H1 (cell line): Measurements from ENCODE around the gene BCO2. TPM values are rescaled to one million over a fixed set of nuclear protein-coding genes. Genes with fewer than 3 reads are reported as not detected.

Experiments used
- CTCF ChIA-PET: fragments of 300-600 bp; sonication (Branson Sonifier 250); formaldehyde crosslinking; loops from one replicate; lab custom pipeline; 2021; ENCODE audit not compliant: partially characterized antibody; lab: Charles Lee
- POLR2A ChIA-PET: fragments of 300-600 bp; sonication (Branson Sonifier 250); formaldehyde crosslinking; loops from one replicate; lab custom pipeline; 2021; ENCODE audit warnings: inconsistent platforms; ENCODE audit not compliant: partially characterized antibody; lab: Charles Lee
- DNase-seq, 2 experiments: peaks; one replicate each; pipeline versions ENCODE4 v3.0.0 to v3.0.0-alpha.2; 2010 to 2022; ENCODE audit warnings: low spot score in 2 of 2, low read depth in 1 of 2, mixed read lengths in 1 of 2
- FAIRE-seq: peaks from 2 replicates; lab custom pipeline; 2011; peaks lifted over from hg19 to GRCh38; lab: Jason Lieb, UNC
- H2AFZ ChIP-seq: 2 replicates; pipeline ENCODE4 v1.8.1; 2012; ENCODE audit warnings: low read length, inconsistent platforms
- H2AK5ac ChIP-seq: 2 replicates; pipeline ENCODE4 v1.6.1; 2013; ENCODE audit warnings: low read depth, low read length
- H2BK120ac ChIP-seq: replicated peaks from 2 replicates; pipeline ENCODE3; 2013; ENCODE audit warnings: low read depth, low read length, inconsistent platforms
- H2BK12ac ChIP-seq: 2 replicates; pipeline ENCODE4 v1.6.1; 2013; ENCODE audit warnings: low read depth, low read length
- H2BK15ac ChIP-seq: 2 replicates; pipeline ENCODE4 v1.6.1; 2013; ENCODE audit warnings: low read length
- H2BK20ac ChIP-seq: 2 replicates; pipeline ENCODE4 v1.6.1; 2013; ENCODE audit warnings: low read length
- H2BK5ac ChIP-seq: 2 replicates; pipeline ENCODE4 v1.6.1; 2013; ENCODE audit warnings: low read depth, low read length
- H3K14ac ChIP-seq: 2 replicates; pipeline ENCODE4 v1.6.1; 2013; ENCODE audit warnings: inconsistent platforms; ENCODE audit not compliant: insufficient read length
- H3K18ac ChIP-seq: 2 replicates; pipeline ENCODE4 v1.6.1; 2013; ENCODE audit warnings: low read length; ENCODE audit errors: extremely low read depth
- H3K23ac ChIP-seq: 2 replicates; pipeline ENCODE4 v1.6.1; 2013; ENCODE audit warnings: inconsistent platforms; ENCODE audit not compliant: insufficient read length
- H3K23me2 ChIP-seq: 2 replicates; pipeline ENCODE4 v1.6.1; 2013; ENCODE audit warnings: low read depth, low read length
- H3K27ac ChIP-seq: 2 replicates; pipeline ENCODE4 v1.6.1; 2011; ENCODE audit warnings: low read depth, low read length, inconsistent platforms
- H3K27me3 ChIP-seq, 4 experiments: replicated peaks in 1 of 4; 1 replicate in 1 of 4; 2 replicates in 3 of 4; pipeline versions ENCODE4 v1.6.1 to v1.8.1; 2011 to 2013; ENCODE audit warnings: low read length in 3 of 4, mild to moderate bottlenecking in 3 of 4, inconsistent platforms in 2 of 4, mixed read lengths in 2 of 4, moderate library complexity in 1 of 4; ENCODE audit not compliant: control insufficient read depth in 3 of 4, insufficient read depth in 3 of 4; ENCODE audit errors: extremely low read depth in 1 of 4
- H3K36me3 ChIP-seq, 4 experiments: 2 replicates each; pipeline versions ENCODE4 v1.6.1 to v1.8.1; 2011 to 2013; ENCODE audit warnings: mild to moderate bottlenecking in 4 of 4, low read length in 3 of 4, moderate library complexity in 2 of 4, control low read depth in 1 of 4, inconsistent platforms in 1 of 4; ENCODE audit not compliant: insufficient read depth in 4 of 4, control insufficient read depth in 2 of 4
- H3K4ac ChIP-seq: replicated peaks from 2 replicates; pipeline ENCODE3; 2013; ENCODE audit warnings: low read length, low read depth, mixed read lengths, inconsistent platforms; ENCODE audit not compliant: insufficient read length
- H3K4me1 ChIP-seq, 4 experiments: replicated peaks in 1 of 4; 1 replicate in 1 of 4; 2 replicates in 3 of 4; pipeline versions ENCODE4 v1.6.1 to v1.8.1; 2011 to 2013; ENCODE audit warnings: low read length in 3 of 4, inconsistent platforms in 2 of 4, mixed read lengths in 1 of 4; ENCODE audit not compliant: insufficient read depth in 4 of 4, control insufficient read depth in 3 of 4
- H3K4me2 ChIP-seq, 2 experiments: 2 replicates each; pipeline versions ENCODE4 v1.6.1 to v1.8.1; 2011 to 2013; ENCODE audit warnings: low read depth in 2 of 2, low read length in 2 of 2, control low read depth in 1 of 2, inconsistent platforms in 1 of 2, mild to moderate bottlenecking in 1 of 2; ENCODE audit not compliant: insufficient read depth in 1 of 2
- H3K4me3 ChIP-seq, 4 experiments: fragments of 200-600, 300-600 bp in 1 of 4; sonication (generic), shearing (Covaris generic), sonication (Bioruptor Twin) in 1 of 4; 2 replicates each; pipeline versions ENCODE4 v1.5.1 to v1.8.1; 2011 to 2016; ENCODE audit warnings: low read length in 4 of 4, low read depth in 3 of 4, control low read depth in 2 of 4, inconsistent platforms in 2 of 4, mild to moderate bottlenecking in 2 of 4, mixed read lengths in 1 of 4, moderate library complexity in 1 of 4; ENCODE audit not compliant: insufficient read depth in 2 of 4; ENCODE audit errors: extremely low read depth in 1 of 4
- H3K56ac ChIP-seq: replicated peaks from 2 replicates; pipeline ENCODE3; 2013; ENCODE audit warnings: low read depth, mild to moderate bottlenecking, mixed read lengths, low read length, inconsistent platforms; ENCODE audit not compliant: insufficient read length
- H3K79me1 ChIP-seq: 2 replicates; pipeline ENCODE4 v1.6.1; 2013; ENCODE audit warnings: low read depth, low read length, control low read depth
- H3K79me2 ChIP-seq, 2 experiments: 2 replicates each; pipeline versions ENCODE4 v1.6.1 to v1.8.1; 2012 to 2013; ENCODE audit warnings: low read length in 2 of 2, mild to moderate bottlenecking in 2 of 2, inconsistent platforms in 1 of 2; ENCODE audit not compliant: insufficient read depth in 2 of 2, control insufficient read depth in 1 of 2
- H3K9ac ChIP-seq, 4 experiments: replicated peaks in 1 of 4; 1 replicate in 1 of 4; 2 replicates in 3 of 4; pipeline versions ENCODE4 v1.6.1 to v1.8.1; 2011 to 2013; ENCODE audit warnings: low read depth in 3 of 4, low read length in 3 of 4, control low read depth in 2 of 4, mild to moderate bottlenecking in 2 of 4, moderate library complexity in 2 of 4, inconsistent platforms in 1 of 4; ENCODE audit errors: extremely low read depth in 1 of 4
- H3K9me3 ChIP-seq, 2 experiments: 2 replicates each; pipeline versions ENCODE4 v1.6.1 to v1.8.1; 2012 to 2013; ENCODE audit warnings: mild to moderate bottlenecking in 2 of 2, moderate library complexity in 2 of 2, control low read depth in 1 of 2, inconsistent platforms in 1 of 2, low read depth in 1 of 2, low read length in 1 of 2, mixed read lengths in 1 of 2; ENCODE audit not compliant: insufficient read depth in 2 of 2
- H4K20me1 ChIP-seq, 2 experiments: replicated peaks in 1 of 2; 2 replicates each; pipeline versions ENCODE3 to v1.8.1; 2011 to 2013; ENCODE audit warnings: inconsistent platforms in 2 of 2, low read length in 2 of 2, mild to moderate bottlenecking in 1 of 2; ENCODE audit not compliant: insufficient read depth in 2 of 2, control insufficient read depth in 1 of 2
- H4K5ac ChIP-seq: 2 replicates; pipeline ENCODE4 v1.6.1; 2013; ENCODE audit warnings: low read length, low read depth, mixed read lengths, inconsistent platforms; ENCODE audit not compliant: insufficient read length
- H4K8ac ChIP-seq: 2 replicates; pipeline ENCODE4 v1.8.0; 2013; ENCODE audit warnings: mild to moderate bottlenecking, moderate library complexity, low read length, inconsistent platforms; ENCODE audit not compliant: insufficient read depth; ENCODE audit errors: extremely low read depth
- H4K91ac ChIP-seq: replicated peaks from 2 replicates; pipeline ENCODE3; 2013; ENCODE audit warnings: low read length, mixed read lengths, inconsistent platforms; ENCODE audit not compliant: insufficient read length
- CBX5 ChIP-seq: fragments of 300-800, 300-1000 bp; sonication (generic); IDR thresholded peaks from 2 replicates; pipeline ENCODE4 v1.7.1; 2016; ENCODE audit warnings: antibody characterized with exemption, low read length, low read depth
- CTBP2 ChIP-seq: IDR thresholded peaks from 2 replicates; pipeline ENCODE4 v1.7.0; 2011; ENCODE audit warnings: borderline replicate concordance, mild to moderate bottlenecking, moderate library complexity, mixed read lengths, low read length; ENCODE audit not compliant: insufficient read depth, insufficient read length
- GTF2F1 ChIP-seq: IDR thresholded peaks from 2 replicates; pipeline ENCODE4 v1.6.1; 2012; ENCODE audit warnings: low read depth, low read length, improper control_type of control experiment, borderline replicate concordance
- KDM4A ChIP-seq: IDR thresholded peaks from one replicate; pipeline ENCODE4 v1.7.1; 2012; ENCODE audit warnings: low read depth, mild to moderate bottlenecking, moderate library complexity, low read length, inconsistent platforms; ENCODE audit not compliant: severe bottlenecking
- MAFK ChIP-seq: IDR thresholded peaks from 2 replicates; pipeline ENCODE4 v1.6.1; 2012; ENCODE audit warnings: low read depth, mild to moderate bottlenecking, improper control_type of control experiment, low read length
- SP2 ChIP-seq: IDR thresholded peaks from 2 replicates; pipeline ENCODE4 v1.6.1; 2012; ENCODE audit warnings: mild to moderate bottlenecking, low read length, inconsistent platforms
- SRF ChIP-seq: IDR thresholded peaks from 2 replicates; pipeline ENCODE4 v1.6.1; 2011; ENCODE audit warnings: mild to moderate bottlenecking, low read depth, low read length, moderate library complexity
- TCF12 ChIP-seq: IDR thresholded peaks from 2 replicates; pipeline ENCODE4 v1.6.1; 2011; ENCODE audit warnings: low read depth, mild to moderate bottlenecking, low read length
- WGBS, 2 experiments: shearing (Covaris generic) in 1 of 2; methylation state at CpG; one replicate each; pipeline versions ENCODE4 v1.1.6 to v1.1.7; 2013 to 2015; ENCODE audit warnings: low lambda C conversion rate in 2 of 2, mixed read lengths in 2 of 2, inconsistent platforms in 1 of 2, low coverage in 1 of 2, missing lambda C conversion rate in 1 of 2; ENCODE audit not compliant: insufficient replicate concordance in 2 of 2, insufficient coverage in 1 of 2, insufficient read length in 1 of 2; ENCODE audit errors: extremely low coverage in 1 of 2, missing lambda C conversion rate in 1 of 2; 5-methylcytosine and 5-hydroxymethylcytosine counted together
- polyA plus RNA-seq, 7 experiments: library from polyadenylated mRNA; depleted of rRNA in 3 of 7; stranded (reverse) in 5 of 7; unstranded in 2 of 7; fragments of >200 nt in 5 of 7; fragments of 200-250 nt in 2 of 7; gene quantifications; 1 replicate in 5 of 7; 2 replicates in 1 of 7; 4 replicates in 1 of 7; pipeline versions ENCODE4 v1.2.1 to v1.2.3, GENCODE V29; 2011 to 2013; ENCODE audit warnings: missing spikeins in 2 of 7, mixed read lengths in 2 of 7
- total RNA-seq: library from RNA; stranded (reverse); fragmentation: NEBNext Ultra II Directional; extraction: Animal tissue kit (Norgen Biotek cat#: 25700); gene quantifications from 2 replicates; pipeline ENCODE4 v1.2.1, GENCODE V29; 2021
- TF ChIP-seq, protein P1 (sequence below): IDR thresholded peaks from 2 replicates; pipeline ENCODE4 v1.6.1; 2012; ENCODE audit warnings: inconsistent platforms
- TF ChIP-seq, protein P2 (sequence below): IDR thresholded peaks from 2 replicates; pipeline ENCODE4 v1.6.1; 2012; ENCODE audit warnings: low read length, inconsistent platforms

Gene BCO2
- total and polyA plus RNA-seq, 2 of the 8 experiments (the other 6 are each of a cell fraction or from before 2014, with no cell fraction given) = 0.42 to 0.82 TPM

DNA sequence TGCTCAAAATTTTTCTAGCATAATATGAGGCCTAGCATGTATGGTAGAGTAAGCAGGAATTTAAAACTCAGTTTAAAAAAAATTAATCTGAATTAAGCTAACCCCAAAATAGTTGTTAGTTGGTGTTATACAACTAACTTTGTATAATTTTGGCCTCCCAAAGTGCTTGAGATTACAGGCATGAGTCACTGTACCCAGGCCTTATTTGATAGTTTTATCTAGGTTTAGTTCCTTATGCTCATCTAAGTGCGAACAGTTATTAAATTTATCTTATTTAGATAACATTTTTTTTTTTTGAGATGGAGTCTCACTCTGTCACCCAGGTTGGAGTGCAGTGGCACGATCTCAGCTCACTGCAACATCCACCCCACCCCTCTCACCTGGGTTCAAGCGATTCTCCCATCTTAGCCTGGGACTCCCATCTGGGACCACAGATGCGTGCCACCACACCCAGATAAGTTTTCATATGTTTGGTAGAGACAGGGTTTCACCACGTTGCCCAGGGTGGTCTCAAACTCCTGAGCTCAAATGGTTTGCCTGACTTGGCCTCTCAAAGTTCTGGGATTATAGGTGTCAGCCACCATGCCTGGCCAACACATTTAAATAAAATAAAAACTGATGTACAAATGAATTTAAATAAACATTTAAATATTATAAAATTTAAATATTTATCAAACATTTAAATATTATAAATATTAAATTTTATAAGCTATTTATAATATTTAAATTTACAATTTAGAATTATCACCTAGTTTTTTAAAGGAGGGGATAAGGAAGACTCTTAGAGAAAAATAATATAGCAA lies 19.0 kb upstream of the BCO2 start:
- Histone ChIP-seq H3K9me3 (no peaks in the 10 kb centered on the region), H3K4me1 (no peaks in the 10 kb centered on the region), H3K36me3 (no peaks in the 10 kb centered on the region), H3K4me2 (no peak overlapping the region), H3K27me3 (no peaks in the 10 kb centered on the region), H2AFZ (no peak overlapping the region), H3K56ac (no peak overlapping the region), H3K23me2 (no peaks in the 10 kb centered on the region; the same call in 1 of the 2 replicates), H2BK5ac (no peak overlapping the region), H3K4ac (no peak overlapping the region), H4K20me1 (no peaks in the 10 kb centered on the region), H2BK120ac (no peak overlapping the region), H3K79me2 (no peaks in the 10 kb centered on the region), H3K23ac (no peak overlapping the region), H3K4me3 (no peak overlapping the region), H3K79me1 (no peaks in the 10 kb centered on the region), H4K5ac (no peak overlapping the region), H3K14ac (no peak overlapping the region), H2BK12ac (no peak overlapping the region), H3K27ac (no peak overlapping the region), H4K91ac (no peak overlapping the region), H2BK20ac (no peak overlapping the region), H4K8ac (no peak overlapping the region), H3K9ac (no peak overlapping the region), H2BK15ac (no peak overlapping the region), H2AK5ac (no peak overlapping the region), H3K18ac (no peak overlapping the region)
- FAIRE-seq (no peak), DNase-seq (no peak)
- 86% methylated on average over 5 of the region's 5 CpGs; no CpG with 5 or more reads in 1 of the 2 experiments for WGBS, 2 experiments
- ChIA-PET CTCF (interaction anchor here (1.5 kb wide), 2 partner anchors 19 to 34 kb away, joined by 3 to 5 read pairs; partner anchors contain the start of gene BCO2), POLR2A (no interaction called here)
- TF ChIP-seq MAFK (no peak), SRF (no peak), KDM4A (no peak), CBX5 (no peak), TCF12 (no peak), SP2 (no peak), CTBP2 (no peak), GTF2F1 (no peak)
- TF ChIP-seq, protein P1, sequence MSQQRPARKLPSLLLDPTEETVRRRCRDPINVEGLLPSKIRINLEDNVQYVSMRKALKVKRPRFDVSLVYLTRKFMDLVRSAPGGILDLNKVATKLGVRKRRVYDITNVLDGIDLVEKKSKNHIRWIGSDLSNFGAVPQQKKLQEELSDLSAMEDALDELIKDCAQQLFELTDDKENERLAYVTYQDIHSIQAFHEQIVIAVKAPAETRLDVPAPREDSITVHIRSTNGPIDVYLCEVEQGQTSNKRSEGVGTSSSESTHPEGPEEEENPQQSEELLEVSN = no peak
- TF ChIP-seq, protein P2, sequence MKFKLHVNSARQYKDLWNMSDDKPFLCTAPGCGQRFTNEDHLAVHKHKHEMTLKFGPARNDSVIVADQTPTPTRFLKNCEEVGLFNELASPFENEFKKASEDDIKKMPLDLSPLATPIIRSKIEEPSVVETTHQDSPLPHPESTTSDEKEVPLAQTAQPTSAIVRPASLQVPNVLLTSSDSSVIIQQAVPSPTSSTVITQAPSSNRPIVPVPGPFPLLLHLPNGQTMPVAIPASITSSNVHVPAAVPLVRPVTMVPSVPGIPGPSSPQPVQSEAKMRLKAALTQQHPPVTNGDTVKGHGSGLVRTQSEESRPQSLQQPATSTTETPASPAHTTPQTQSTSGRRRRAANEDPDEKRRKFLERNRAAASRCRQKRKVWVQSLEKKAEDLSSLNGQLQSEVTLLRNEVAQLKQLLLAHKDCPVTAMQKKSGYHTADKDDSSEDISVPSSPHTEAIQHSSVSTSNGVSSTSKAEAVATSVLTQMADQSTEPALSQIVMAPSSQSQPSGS = no peak
